ENCODE data around the gene APOBEC3F.
"Not testable (repeated sequence)": the region's sequence is repeated elsewhere in the genome, so short reads cannot be mapped to it uniquely, and the experiment has no call there.

APOBEC3F gene

DNA sequence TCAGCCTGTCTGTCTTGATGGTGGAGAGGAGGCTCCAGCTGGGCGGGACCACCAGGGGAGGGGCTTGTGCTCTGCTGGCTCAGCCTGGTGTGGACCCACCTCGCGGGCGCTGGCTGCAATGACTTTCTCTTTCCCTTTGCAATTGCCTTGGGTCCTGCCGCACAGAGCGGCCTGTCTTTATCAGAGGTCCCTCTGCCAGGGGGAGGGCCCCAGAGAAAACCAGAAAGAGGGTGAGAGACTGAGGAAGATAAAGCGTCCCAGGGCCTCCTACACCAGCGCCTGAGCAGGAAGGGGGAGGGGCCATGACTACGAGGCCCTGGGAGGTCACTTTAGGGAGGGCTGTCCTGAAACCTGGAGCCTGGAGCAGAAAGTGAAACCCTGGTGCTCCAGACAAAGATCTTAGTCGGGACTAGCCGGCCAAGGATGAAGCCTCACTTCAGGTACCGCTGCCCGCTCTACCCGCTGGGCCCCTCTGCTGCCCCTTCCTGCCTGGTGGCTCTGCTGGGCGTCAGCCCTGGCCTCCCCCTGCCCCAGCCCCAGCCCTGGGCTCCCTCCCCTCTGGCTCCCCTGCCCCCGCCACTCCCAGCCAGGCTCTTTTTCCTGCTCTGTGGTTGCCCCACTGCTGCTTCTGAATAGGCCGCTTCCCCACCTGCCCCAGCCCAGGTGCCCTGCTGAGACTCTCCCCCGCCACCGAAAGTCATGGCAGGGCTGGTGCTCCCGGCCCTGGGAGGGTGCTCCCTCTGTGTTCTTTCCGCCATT is at the start of gene APOBEC3F:
Gene APOBEC3F, plus strand, starts transcription at position 327 of the 759 bp plus-strand sequence. Its CDS starts 97 bp downstream, at position 424.
- peak; percentile 77 for DNase-seq (ENCODE audit: low read depth)

DNA sequence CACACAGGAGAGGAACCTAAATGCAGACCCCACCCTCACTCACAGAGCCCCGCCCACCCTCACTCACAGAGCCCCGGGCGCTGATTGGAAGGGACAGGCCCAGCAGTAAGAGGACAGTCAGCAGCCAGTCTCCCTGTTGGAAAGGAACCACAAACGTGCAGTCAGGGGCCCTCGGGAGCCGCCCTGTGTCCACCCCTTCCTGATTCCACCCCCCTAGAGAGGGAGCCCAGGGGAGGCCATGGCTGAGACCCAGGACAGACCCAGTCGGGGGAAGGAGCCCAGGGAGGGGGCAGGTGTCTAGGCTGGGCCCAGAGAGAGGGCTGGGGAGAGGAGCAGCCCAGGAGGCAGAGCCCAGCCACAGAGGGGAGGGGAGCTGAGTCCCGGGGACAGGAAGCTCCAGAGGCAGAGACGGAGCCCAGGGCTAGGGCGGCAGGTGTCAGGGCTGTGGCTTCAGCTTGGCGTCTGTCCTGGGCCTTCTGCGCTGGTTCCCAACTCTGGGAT is 47.7 kb upstream of the APOBEC3F start:
- DNase-seq (ENCODE audit: low read depth) = not testable (repeated sequence)

DNA sequence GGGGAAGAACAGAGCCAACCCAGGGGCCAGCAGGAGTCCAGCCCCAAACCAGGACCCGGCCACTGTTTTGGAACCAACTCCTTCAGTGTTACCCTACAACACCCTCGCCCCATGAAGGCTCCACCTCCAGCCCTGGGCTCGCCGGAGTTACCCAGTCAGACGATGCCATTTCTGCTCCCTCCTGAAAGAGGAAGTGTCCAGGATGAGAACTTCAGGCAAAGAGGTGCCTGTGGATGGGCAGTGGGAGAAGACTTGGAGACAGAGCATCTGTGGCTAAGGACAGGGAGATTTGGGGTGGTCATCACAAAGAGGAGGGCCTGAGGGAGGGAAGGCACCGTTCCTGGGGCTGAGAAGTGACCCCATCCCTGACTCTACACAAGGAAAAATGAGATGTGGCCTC is 44.6 kb upstream of the APOBEC3F start:
- no peak for DNase-seq (ENCODE audit: low read depth)

DNA sequence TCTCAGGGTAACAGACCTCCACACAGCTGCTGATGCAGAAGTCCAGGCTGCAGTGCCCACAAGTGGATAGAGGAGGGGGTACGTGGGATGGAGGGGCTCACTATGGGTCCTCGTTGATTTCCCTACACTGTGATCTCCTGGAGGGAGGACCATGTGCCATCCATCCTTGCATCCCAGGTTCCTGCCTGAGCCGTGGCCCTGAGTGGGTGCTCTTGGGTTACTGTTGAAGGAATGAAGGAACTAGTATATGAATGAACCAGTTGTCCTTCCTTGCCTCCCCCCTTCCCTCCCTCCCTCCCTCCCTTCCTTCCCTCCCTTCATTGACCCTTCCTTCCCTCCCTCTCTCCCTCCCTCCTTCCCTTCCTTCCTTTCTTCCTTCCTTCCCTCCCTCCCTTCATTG is 43.1 kb upstream of the APOBEC3F start:
- DNase-seq (ENCODE audit: low read depth) = no peak

DNA sequence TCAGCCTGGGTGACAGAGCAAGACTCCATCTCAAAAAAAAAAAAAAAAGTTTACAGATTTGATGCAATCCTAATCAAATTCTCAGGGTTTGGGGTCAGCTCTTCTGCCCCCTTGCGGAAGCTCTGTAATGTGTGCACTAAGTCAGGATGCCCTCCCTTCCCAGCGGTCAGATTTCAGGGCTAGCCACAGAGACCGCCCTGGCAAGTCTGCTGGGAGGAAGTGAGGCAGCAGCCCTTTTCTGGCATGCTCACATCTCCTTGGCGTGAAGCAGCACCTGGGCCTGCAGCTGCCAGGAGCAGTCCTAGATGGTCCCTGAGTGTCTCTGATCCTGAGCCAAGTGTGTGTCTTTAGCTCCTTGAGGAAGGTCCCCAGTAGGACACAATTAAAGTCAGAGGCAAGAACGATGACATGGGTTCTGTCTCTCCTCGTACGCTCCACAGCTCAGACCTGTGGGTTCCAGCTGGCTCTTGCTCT is 37.5 kb upstream of the APOBEC3F start:
- peak; percentile 90 for DNase-seq (ENCODE audit: low read depth)

DNA sequence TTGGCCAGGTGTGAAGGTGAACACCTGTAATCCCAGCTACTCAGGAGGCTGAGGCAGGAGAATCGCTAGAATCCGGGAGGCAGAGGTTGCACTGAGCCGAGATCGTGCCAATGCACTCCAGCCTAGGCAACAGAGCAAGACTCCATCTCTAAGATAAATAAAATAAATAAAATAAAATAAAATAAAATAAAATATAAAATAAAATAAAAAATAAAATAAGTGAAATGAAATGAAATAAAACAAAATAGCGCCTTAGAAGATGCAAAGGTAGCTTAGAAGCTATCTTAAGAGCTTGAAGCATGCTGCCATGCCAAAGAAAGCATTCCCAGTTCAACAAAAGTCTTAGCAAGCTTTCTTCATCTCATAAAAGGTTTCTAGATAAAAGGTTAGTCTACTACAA is 33.5 kb upstream of the APOBEC3F start:
- DNase-seq (ENCODE audit: low read depth) = no peak

DNA sequence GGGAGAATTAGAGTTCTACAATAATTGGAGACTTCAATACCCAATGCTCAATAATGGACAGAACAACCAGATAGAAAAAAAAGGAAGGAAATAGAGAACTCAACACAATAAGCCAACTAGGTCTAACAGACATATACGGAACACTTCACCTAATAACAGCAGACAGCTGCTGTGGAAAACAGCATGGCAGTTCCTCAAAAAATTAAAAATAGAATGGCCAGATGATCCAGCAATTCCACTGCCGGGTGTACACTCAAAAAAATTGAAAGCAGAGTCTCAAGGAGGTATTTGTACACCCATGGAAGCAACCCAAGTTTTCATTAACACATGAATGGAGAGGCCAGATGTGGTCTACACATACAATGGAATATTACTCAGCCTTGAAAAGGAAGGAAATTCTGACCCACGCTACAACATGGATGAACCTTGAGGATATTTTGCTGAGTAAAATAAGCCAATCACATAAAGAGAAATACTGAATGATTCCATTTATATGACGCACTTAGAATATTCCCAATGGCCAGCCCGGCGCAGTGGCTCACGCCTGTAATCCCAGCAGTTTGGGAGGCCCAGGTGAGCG is 32.3 kb upstream of the APOBEC3F start:
- not testable (repeated sequence) for DNase-seq (ENCODE audit: low read depth)

DNA sequence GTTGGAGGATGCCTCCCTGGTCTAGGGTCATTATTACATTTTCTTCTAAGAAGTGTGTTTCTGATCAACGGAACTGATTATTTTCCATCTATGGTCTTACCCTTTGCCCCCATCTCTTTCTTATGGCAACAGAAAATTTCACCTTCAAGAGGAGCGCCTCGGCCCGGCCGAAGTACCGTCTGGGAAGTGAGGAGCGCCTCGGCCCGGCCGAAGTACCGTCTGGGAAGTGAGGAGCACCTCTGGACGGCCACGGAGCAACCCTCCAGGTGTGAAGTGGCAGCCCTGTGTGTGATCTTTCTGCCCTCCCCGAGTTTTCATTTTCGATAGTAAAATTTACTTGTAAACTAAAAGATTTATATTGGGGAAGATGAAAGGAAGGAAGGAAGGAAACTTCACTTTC is 29.7 kb upstream of the APOBEC3F start:
- no peak for DNase-seq (ENCODE audit: low read depth)

DNA sequence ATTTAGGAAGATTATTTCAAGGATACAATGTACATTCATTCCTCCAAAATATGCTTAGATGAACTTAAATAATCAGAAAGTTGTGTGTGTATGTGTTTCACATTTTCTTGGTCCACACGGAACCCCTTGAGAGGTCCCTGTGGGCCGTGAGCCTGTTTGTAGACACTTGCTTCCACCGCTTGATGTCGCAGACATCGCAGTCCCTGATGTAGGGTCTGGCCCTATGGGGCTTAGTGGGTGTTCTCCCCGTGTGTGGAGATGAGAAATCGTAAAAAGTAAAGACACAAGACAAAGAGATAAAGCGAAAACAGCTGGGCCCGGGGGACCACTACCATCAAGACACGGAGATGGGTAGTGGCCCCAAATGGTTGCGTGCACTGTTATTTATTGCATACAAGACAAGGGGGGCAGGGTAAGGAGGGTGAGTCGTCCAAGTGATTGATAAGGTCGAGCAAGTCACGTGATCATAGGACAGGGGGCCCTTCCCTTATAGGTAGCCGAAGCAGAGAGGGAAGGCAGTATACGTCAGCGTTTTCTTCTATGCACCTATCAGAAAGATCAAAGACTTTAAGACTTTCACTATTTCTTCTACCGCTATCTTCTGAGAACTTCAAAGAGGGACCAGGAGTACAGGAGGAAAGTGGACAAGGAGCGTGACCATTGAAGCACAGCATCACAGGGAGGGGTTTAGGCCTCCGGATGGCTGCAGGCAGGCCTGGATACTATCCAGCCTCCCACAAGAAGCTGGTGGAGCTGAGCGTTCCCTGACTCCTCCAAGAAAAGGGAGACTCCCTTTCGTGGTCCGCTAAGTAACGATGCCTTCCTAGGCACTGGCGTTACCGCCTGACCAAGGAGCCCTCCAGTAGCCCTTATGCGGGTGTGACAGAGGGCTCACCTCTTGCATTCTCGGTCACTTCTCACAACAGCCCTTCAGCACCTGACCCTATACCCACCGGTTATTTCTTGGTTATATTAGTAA is 27.8 kb upstream of the APOBEC3F start:
- DNase-seq (ENCODE audit: low read depth) = no peak

DNA sequence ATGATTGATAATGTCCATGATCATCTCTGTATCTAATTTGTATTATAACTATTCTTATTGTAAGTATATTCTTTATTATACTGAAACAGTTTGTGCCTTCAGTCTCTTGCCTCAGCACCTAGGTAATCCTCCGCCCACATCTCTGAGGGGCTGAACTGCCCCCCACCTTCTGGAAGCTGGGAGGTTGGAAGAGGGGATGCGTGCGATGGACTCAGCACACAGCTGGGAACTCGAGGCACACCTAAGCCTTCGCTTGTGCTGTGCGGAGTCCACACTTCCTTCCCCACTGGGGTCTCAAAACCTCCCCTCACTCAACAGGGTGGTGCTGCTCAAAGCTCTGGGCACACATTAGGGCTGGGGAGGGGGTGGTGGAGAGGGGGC is 27.1 kb upstream of the APOBEC3F start:
- DNase-seq (ENCODE audit: low read depth) = not testable (repeated sequence)

DNA sequence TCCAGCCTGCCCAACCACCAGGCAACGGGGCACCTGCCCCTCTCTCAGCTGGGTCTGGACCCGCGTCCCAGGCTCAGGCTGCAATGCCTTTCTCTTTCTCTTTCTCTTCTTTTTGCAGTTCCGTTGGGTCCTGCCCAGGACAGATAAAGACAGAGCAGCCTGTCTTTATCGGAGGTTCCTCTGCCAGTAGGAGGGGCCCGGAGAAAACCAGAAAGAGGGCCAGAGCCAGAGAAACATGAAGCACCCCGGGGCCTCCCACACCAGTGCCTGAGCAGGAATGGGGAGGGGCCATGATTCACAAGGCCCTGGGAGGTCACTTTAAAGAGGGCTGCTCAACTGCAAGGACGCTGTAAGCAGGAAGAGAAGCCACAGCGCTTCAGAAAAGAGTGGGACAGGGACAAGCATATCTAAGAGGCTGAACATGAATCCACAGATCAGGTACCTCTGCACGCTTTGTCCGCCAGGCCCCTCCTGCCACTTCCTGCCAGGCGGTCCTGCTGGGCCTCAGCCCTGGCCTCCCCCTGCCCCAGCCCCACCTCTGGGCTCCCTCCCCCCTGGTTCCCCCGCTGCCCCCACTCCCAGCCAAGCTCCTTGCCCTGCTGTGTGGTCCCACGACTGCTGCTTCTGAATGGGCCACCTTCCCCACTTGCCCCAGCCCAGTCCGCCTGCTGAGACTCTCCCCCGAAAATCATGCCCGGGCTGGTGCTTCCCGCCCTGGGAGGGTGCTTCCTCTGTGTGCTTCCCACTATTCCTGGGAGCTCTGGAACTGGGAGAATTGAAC is 26.5 kb upstream of the APOBEC3F start, which contains the start of gene APOBEC3C:
Gene APOBEC3C, plus strand, starts transcription at position 316 of the 781 bp plus-strand sequence. Its CDS starts 106 bp downstream, at position 422.
- peak; percentile 96 for DNase-seq (ENCODE audit: low read depth)

DNA sequence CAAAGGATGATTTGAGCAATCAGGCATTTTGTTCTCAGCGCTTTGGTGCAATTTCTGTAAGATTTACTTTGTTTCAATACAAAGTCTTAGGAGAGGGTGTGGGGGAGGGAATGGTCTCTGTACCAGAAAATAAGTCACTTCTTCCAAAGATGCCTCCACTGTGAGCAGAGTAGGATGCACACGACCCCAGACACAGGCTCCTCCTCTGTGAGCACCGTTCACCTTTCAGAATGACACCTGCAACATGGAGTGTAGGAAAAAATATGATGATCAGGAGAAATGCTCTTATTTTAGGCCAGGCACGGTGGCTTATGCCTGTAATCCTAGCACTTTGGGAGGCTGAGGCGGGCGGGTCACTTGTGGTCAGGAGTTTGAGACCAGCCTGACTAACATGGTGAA is 25.9 kb upstream of the APOBEC3F start:
- DNase-seq (ENCODE audit: low read depth) = peak; percentile 18

DNA sequence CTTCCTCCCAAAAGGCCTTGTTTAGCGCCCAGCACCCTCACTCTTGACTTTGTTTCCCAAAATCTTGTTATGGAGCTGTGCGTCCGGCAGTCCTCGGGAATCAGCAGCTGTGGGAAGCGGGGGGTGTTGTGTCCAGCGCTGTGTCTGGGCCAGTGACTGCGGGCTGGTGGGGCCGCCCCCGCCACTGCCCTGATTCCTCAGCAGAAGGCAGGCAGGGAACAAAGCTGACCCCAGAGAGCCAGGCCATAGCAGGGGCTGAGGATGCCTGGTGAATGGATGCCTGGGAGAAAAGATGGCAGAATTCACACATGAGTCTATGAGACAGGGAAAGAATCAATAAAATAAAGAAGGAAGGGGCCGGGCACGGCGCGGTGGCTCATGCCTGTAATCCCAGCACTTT is 24.1 kb upstream of the APOBEC3F start:
- no peak for DNase-seq (ENCODE audit: low read depth)

DNA sequence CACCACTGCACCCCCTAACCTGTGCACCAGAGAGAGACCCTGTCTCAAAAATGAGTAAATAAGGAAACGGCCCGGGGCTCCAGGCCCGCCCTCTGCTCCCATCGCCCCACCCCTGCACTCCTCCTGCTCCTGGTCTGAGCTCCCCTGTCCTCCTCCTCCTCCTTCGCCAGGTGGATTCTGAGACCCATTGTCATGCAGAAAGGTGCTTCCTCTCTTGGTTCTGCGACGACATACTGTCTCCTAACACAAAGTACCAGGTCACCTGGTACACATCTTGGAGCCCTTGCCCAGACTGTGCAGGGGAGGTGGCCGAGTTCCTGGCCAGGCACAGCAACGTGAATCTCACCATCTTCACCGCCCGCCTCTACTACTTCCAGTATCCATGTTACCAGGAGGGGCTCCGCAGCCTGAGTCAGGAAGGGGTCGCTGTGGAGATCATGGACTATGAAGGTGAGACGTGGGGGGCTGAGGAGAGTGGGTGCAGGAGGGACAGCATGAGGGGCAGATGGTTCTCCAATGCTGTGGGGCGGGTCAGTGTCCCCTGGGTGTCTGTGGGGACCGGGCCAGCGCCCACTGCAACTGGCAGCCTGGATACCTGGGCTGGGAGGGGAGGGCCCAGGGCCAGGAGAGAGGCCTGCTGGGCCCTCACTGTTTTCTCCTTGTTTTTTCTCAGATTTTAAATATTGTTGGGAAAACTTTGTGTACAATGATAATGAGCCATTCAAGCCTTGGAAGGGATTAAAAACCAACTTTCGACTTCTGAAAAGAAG is 22.9 kb upstream of the APOBEC3F start:
- no peak for DNase-seq (ENCODE audit: low read depth)

DNA sequence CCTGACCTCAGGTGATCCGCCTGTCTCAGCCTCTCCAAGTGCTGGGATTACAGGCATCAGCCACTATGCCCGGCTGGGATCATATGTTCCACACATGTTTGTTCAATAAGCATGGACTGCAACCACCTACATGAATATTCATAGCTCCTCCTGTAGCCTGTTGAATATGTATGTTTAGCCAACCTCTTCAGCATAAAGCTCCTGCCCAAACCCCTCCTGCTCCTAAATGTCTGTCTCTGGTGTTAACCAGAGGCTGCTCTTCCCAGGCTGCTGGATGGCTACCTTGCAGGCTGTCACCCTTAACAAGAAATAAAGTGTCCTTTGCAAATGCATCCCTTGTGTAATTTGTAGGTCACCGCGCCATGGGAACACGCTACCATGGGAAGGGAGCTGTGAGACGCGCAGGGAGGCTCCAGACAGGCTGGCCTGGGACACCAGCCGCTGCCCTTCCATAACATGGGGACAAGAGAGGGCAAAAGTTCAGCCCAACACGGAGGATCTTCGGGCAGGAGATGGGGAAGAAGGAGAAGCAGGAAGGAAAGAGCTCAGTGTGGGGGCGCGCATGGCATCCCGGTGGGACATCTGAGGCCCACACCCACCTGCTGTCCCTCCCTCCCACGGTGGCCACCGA is 20.5 kb upstream of the APOBEC3F start:
- DNase-seq (ENCODE audit: low read depth) = not testable (repeated sequence)

DNA sequence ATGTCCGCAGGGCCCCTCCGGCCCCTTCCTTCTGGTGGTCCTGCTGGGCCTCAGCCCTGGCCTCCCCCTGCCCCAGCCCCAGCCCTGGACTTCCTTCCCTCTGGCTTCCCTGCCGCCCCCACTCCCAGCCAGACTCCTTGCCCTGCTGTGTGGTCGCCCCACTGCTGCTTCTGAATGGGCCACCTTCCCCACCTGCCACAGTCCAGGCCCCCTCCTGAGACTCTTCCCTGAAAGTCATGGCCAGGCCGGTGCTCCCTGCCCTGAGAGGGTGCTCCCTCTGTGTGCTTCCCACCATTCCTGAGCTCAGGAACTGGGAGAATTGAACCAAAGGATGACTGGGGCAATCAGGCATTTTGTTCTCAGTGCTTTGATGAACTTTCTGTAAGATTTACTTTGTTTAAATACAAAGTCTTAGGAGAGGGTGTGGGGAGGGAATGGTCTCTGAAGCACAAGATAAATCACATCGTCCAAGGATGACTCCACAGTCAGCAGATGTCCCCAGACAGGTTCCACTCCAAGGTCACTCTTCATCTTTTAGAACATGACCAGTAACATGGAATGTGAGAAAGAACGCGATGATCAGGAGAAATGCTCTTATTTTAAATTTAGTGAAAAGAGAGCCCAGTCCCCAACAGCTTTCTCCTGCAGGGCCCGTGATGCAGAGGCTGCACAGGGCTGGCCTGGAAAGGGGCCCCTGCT is 19.0 kb upstream of the APOBEC3F start:
- DNase-seq (ENCODE audit: low read depth) = peak; percentile 0

DNA sequence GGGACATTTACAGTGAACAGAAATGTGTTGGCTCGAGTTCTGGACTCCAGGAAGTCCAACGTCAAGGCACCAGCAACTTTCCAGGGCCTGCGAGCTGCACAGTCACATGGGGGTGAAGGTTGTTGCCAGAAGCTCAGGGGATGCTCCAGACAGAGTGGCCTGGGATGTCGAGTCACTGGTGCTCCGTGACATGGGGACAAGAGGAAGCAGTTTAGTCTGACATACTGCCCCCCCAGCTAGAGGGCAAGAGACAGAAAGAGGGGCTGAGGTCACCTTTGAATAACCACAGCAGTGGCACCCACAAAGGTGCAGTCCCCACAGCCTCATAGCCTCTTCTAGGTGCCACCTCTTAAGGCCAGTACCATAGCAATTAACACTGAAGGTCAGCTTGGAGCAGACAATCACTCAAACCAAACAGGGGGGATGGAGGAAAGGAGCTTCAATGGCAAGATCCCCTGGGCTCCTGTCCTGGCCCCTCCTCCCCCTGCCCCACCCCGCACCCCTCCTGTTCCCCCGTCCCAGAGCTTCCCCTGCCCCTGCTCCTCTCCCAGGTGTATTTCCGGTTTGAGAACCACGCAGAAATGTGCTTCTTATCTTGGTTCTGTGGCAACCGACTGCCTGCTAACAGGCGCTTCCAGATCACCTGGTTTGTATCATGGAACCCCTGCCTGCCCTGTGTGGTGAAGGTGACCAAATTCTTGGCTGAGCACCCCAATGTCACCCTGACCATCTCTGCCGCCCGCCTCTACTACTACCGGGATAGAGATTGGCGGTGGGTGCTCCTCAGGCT is 15.9 kb upstream of the APOBEC3F start:
- DNase-seq (ENCODE audit: low read depth) = no peak

DNA sequence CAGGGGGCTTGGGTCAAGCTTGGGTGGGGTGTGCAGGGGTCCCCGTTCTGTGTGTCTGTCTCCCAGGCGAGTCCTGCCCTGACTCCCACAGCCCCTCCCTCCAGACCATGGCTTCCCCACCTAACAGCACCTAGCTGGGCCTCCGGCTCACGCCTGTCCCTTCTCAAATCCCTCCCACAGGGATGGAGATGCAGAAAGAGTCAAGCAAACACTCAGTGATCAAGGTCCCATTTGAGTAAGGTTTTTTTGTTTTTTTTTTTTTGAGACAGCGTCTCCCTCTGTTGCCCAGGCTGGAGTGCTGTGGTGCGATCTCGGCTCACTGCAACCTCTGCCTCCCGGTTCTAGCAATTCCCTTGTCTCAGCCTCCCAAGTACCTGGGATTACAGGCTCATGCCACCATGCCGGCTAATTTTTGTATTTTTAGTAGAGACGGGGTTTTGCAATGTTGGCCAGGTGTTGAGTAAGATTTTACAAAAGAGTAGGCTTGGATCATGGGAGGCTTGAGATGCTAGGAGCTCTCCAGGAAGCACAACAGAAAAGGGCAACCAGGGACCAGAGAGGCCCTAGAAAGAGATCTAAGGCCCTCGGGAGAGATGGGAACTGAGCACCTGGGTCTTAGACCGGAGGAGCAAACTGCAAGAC is 14.0 kb upstream of the APOBEC3F start:
- no peak for DNase-seq (ENCODE audit: low read depth)
